ENCODE measurements around the gene SLC29A4. TPM values are rescaled to one million over a fixed set of nuclear protein-coding genes. Genes with fewer than 3 reads are reported as not detected.

The SLC29A4 gene
- total RNA-seq, 1 donor from 2014 or later: 4.9 TPM

DNA sequence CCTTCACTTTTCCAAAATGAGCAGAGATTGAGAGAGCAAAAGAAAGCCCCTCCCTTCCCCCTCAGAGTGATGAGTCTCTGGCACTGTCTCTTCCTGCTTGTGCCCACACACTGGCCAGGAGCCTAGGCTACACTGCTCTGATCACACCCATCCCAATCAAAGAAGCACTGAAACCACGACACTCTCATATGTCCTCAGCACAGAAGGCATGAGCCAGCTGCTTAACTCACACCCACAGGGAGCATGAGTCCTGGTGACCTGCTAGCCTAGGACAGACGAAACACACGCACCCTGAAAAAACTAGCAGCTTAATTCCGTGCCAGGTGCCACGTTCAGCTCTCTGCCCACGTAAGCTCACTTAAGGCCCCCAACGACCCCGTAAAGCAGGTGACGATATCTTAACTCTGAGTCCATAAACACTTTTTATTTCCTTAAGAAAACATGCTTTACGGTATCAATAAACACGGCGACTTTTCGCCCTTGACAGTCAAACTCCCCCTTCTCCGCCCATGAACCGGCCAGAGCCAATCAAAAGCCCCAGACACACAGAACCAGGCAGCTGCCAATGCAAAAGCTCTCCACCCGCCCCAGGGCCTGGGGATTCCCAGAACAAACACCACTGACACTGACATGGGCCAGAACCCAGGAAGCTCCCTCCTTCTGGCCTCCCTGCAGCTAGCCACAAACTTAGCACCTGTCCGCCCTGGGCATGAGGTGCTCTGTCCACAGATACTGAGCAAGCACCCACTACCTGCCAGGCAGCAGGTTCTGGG, 71.9 kb downstream of the SLC29A4 start:
- DNase-seq: no peak

Other genes starting within 250 kb of the SLC29A4 start
- gene RBAK, start 237.1 kb upstream of the SLC29A4 start, total RNA-seq: 14.4 TPM
- gene WIPI2, start 92.7 kb upstream of the SLC29A4 start, total RNA-seq: 44.0 TPM
- gene TNRC18, start 140.9 kb downstream of the SLC29A4 start, total RNA-seq: 63.4 TPM
- 3.3 TPM for gene FBXL18, start 230.9 kb downstream of the SLC29A4 start, total RNA-seq
- 1,394 TPM for gene ACTB, start 247.7 kb downstream of the SLC29A4 start, total RNA-seq